ENCODE results near the gene ZNF343. TPM values are rescaled to one million over a fixed set of nuclear protein-coding genes. Genes with fewer than 3 reads are reported as not detected.
"Not testable (repeated sequence)": the region's sequence is repeated elsewhere in the genome, so short reads cannot be mapped to it uniquely, and the experiment has no call there.

The ZNF343 gene
- total and polyA plus RNA-seq, 2 experiments from 2014 or later = 6.5 to 13.0 TPM

DNA sequence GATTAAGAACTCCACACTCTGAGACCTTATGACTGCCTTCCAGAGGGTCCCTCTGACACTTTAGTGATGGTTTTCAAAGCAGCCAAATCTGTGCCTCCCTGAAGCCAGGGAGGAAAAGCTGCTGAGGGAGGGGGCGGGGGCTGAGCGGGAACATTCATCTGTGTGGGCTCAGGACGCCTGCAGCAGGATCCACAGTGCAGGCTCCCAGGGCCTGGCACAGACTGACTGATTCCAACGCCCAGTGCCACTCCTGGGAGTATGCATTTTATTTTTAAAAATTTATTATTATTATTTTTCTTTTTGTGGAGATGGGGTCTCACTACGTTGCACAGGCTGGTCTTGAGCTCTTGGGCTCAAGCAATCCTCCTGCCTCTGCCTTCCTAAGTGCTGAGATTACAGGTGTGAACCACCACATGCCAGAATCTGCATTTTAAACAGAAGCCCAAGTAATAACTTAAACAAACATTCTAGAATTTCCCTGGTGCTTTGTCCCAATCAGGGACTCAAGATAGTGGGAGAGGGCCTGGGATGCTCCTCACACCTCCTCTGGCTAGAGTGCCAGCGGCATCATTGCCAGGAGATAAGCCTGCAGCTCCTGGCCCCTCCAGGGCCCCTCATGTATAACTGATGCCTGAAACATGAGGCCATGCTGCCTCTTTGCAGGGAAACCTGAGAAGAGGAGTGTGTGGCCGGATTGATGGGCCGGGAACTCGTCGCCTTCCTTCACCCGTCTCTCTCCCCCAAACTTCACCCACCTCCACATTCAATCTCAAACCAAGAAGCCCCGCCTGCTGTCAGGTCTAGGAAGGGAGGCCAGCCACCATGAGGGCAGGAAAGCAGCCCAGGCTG, 27.2 kb upstream of the ZNF343 start:
- no peaks in the 10 kb centered on the region for H3K4me1 ChIP-seq (ENCODE audit: low read depth)
- no peaks in the 10 kb centered on the region for H3K36me3 ChIP-seq
- no peak for DNase-seq (ENCODE audit: low read depth in 1 of 2, low spot score in 1 of 2)
- H3K4me3 ChIP-seq = no peak overlapping the region
- peaks cover 2% of the 10 kb centered on the region for H3K27me3 ChIP-seq
- no peak overlapping the region for H3K27ac ChIP-seq
- TF ChIP-seq, protein P1, sequence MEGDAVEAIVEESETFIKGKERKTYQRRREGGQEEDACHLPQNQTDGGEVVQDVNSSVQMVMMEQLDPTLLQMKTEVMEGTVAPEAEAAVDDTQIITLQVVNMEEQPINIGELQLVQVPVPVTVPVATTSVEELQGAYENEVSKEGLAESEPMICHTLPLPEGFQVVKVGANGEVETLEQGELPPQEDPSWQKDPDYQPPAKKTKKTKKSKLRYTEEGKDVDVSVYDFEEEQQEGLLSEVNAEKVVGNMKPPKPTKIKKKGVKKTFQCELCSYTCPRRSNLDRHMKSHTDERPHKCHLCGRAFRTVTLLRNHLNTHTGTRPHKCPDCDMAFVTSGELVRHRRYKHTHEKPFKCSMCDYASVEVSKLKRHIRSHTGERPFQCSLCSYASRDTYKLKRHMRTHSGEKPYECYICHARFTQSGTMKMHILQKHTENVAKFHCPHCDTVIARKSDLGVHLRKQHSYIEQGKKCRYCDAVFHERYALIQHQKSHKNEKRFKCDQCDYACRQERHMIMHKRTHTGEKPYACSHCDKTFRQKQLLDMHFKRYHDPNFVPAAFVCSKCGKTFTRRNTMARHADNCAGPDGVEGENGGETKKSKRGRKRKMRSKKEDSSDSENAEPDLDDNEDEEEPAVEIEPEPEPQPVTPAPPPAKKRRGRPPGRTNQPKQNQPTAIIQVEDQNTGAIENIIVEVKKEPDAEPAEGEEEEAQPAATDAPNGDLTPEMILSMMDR (IDR thresholded peaks at IDR 0.05; ENCODE audit: low read depth, low read length) = no peak
- H3K9me3 ChIP-seq (ENCODE audit: low read depth) = no peaks in the 10 kb centered on the region

DNA sequence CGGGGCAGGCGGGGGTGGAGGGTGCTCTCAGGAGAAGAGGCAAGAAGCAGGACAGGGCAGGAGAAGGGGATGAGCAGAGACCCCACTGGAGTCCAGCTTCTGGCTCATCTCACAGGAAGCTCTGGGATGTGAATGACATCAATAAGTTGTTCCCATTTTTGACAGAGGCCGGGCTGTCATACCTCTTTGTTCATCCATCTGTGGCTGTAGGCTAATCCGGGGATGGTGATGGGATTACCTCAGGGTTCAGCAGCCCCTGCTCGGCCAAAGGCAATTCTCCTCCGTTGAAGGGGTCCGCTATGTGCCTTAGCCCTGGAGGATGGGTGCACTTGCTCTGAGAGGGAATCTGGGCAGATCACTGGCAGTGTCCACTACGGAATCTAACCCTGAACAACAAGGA, 24.4 kb upstream of the ZNF343 start:
- peaks cover 23% of the 10 kb centered on the region for H3K27me3 ChIP-seq
- no peak overlapping the region for H3K4me3 ChIP-seq
- TF ChIP-seq, protein P1 (IDR thresholded peaks at IDR 0.05; ENCODE audit: low read depth, low read length) = no peak
- no peaks in the 10 kb centered on the region for H3K4me1 ChIP-seq (ENCODE audit: low read depth)
- no peak overlapping the region for H3K27ac ChIP-seq
- H3K9me3 ChIP-seq (ENCODE audit: low read depth) = no peaks in the 10 kb centered on the region
- no peaks in the 10 kb centered on the region for H3K36me3 ChIP-seq
- no peak for DNase-seq (ENCODE audit: low read depth in 1 of 2, low spot score in 1 of 2)

DNA sequence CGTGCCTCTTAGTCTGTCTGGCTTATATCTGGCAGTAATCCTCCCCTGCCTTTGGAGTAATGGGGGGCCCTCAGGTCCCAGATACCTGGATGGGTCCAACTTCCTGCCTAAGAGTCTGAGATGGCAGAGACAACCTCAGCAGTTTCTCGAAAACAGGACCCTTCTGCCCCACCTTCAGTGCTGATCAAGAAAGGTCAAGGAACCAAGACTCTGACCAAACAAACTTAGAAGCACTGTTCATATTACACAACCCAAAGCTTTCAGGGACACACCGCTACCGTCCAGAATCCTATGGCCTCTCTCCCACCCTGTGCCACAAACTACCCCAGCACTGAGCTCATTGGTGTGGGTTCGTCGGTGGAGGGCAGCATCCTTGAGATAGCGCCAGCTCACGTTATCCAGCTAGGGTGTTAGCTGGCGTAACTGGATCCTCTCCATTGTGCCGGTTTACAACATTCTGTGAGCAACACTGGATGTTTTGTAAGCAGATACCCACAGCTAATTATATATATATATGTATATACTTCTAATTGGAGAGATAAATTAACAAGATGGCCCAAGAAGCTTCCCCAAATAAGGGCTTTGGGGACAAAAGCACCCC, 20.1 kb upstream of the ZNF343 start:
- Histone ChIP-seq H3K4me3 (no peak overlapping the region), H3K9me3 (ENCODE audit: low read depth) (no peaks in the 10 kb centered on the region), H3K27ac (no peak overlapping the region), H3K36me3 (no peaks in the 10 kb centered on the region), H3K27me3 (peaks cover 53% of the 10 kb centered on the region), H3K4me1 (ENCODE audit: low read depth) (no peaks in the 10 kb centered on the region)
- TF ChIP-seq, protein P1 (IDR thresholded peaks at IDR 0.05; ENCODE audit: low read depth, low read length) = no peak
- DNase-seq (ENCODE audit: low read depth in 1 of 2, low spot score in 1 of 2) = no peak

DNA sequence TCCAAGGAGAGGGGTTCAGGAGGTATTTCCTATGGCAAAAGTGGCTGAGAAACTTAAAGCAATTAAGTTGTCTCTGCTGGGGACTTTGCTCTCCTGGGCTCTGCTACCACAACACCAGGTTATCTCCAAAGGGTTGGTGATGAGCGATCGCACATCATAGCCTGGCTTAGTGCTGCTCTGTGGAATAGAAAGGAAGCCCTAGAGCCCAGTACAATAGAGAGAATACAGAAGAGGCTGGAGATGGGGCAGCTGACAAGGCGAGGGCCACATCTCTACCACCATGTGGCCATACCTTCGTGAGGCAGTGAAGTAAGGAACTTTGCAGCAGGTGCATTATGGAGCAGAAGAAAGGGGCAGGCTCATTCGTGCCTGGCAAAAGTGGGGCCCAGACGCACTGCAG, 19.0 kb upstream of the ZNF343 start:
- H3K27me3 ChIP-seq = peaks cover 63% of the 10 kb centered on the region
- TF ChIP-seq, protein P1 (IDR thresholded peaks at IDR 0.05; ENCODE audit: low read depth, low read length) = no peak
- H3K4me3 ChIP-seq = no peak overlapping the region
- H3K4me1 ChIP-seq (ENCODE audit: low read depth) = no peaks in the 10 kb centered on the region
- no peak for DNase-seq (ENCODE audit: low read depth in 1 of 2, low spot score in 1 of 2)
- H3K27ac ChIP-seq = no peak overlapping the region
- no peaks in the 10 kb centered on the region for H3K36me3 ChIP-seq
- H3K9me3 ChIP-seq (ENCODE audit: low read depth) = no peaks in the 10 kb centered on the region

DNA sequence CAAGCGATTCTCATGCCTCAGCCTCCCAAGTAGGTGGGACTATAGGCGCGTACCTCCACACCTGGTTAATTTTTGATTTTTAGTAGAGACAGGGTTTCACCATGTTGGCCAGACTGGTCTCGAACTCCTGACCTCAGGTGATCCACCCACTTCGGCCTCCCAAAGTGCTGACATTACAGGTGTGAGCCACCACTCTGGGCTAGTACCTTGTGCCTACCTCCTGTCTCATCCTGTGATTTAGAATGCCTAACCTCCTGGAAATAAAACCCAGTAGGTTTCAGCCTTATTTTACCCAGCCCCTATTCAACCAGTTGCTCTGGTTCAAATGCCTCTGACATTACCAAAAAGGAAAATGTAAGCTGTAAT, 17.5 kb upstream of the ZNF343 start:
- peaks cover 77% of the 10 kb centered on the region for H3K27me3 ChIP-seq
- not testable (repeated sequence) for H3K36me3 ChIP-seq; H3K4me1 ChIP-seq (ENCODE audit: low read depth)

More for the DNA sequence above, 17.5 kb upstream of the ZNF343 start:
- H3K27ac ChIP-seq; DNase-seq (ENCODE audit: low read depth in 1 of 2, low spot score in 1 of 2); H3K4me3 ChIP-seq; H3K9me3 ChIP-seq (ENCODE audit: low read depth): not testable (repeated sequence)
